ENCODE measurements around the gene ERC1. TPM values are rescaled to one million over a fixed set of nuclear protein-coding genes. Genes with fewer than 3 reads are reported as not detected.

ERC1 gene
- total and polyA plus RNA-seq, 2 donors (not counting 3 experiments of a cell fraction or from before 2014, with no cell fraction given): 11.7 to 66.1 TPM

- intact Hi-C loops (cut with micrococcal nuclease): no loop called here
- no peak overlapping the region for H3K4me3 ChIP-seq (replicated peaks in 1 of 3; ENCODE audit: insufficient read depth in 1 of 3, low read depth in 1 of 3, low read length in 3 of 3)
- H4K20me1 ChIP-seq (replicated peaks; ENCODE audit: control insufficient read depth, extremely low read depth, insufficient read depth, low read length): no peaks in the 10 kb centered on the region
- H3K9me3 ChIP-seq (replicated peaks; ENCODE audit: control insufficient read depth, insufficient read depth, low read length): no peaks in the 10 kb centered on the region
- DNase-seq (ENCODE audit: low read depth, low spot score): no peak
- no peak overlapping the region for H2AFZ ChIP-seq (ENCODE audit: low read depth, low read length)
- dilution Hi-C loops (cut with MboI; ENCODE audit: extremely low pct_ligation_motif_present, low sequenced_read_pairs): no loop called here
- H3K27me3 ChIP-seq (ENCODE audit: control insufficient read depth in 2 of 2, insufficient read depth in 2 of 2, low read length in 2 of 2): no peaks in the 10 kb centered on the region
- ChIA-PET CTCF (no interaction called here), POLR2A (no interaction called here)
- no peaks in the 10 kb centered on the region for H3K79me2 ChIP-seq (ENCODE audit: control insufficient read depth, insufficient read depth, low read length)
- peaks cover 21% of the 10 kb centered on the region for H3K4me1 ChIP-seq (ENCODE audit: control insufficient read depth, extremely low read depth, insufficient read depth, low read length)
- BruUV-seq (replicated peaks): no TSS peak
- TF ChIP-seq JUN (IDR thresholded peaks at IDR 0.05; ENCODE audit: borderline replicate concordance, insufficient read depth, insufficient read length, low read depth) (no peak), MYC (IDR thresholded peaks at IDR 0.05; ENCODE audit: low read depth, low read length) (no peak), POLR2AphosphoS5 (IDR thresholded peaks at IDR 0.05; ENCODE audit: insufficient read depth, low read depth, low read length) (no peak), FOS (IDR thresholded peaks at IDR 0.05; ENCODE audit: borderline replicate concordance, insufficient read depth, low read length) (no peak), MAX (IDR thresholded peaks at IDR 0.05; ENCODE audit: insufficient read depth, insufficient read length) (no peak), POLR2A (IDR thresholded peaks at IDR 0.05; ENCODE audit: low read depth, low read length) (no peak), CTCF (IDR thresholded peaks at IDR 0.05; ENCODE audit: extremely low read depth in 1 of 2, insufficient read depth in 1 of 2, low read depth in 1 of 2, low read length in 2 of 2) (no peak), EZH2 (IDR thresholded peaks at IDR 0.05; ENCODE audit: borderline replicate concordance, low read depth, low read length, severe bottlenecking) (no peak), GATA2 (IDR thresholded peaks at IDR 0.05; ENCODE audit: insufficient read depth, insufficient read length, low read depth, low read length) (no peak)
- H3K36me3 ChIP-seq (ENCODE audit: control insufficient read depth in 2 of 2, extremely low read depth in 1 of 2, insufficient read depth in 2 of 2, low read length in 2 of 2): no peaks in the 10 kb centered on the region
- peak overlapping the region; percentile 23 for H3K9ac ChIP-seq (replicated peaks; ENCODE audit: extremely low read depth, insufficient read depth, low read length)
- no peak for FAIRE-seq
- no peaks in the 10 kb centered on the region for H3K9me1 ChIP-seq (replicated peaks; ENCODE audit: control insufficient read depth, extremely low read depth, insufficient read depth, low read length)
- no peak overlapping the region for H3K4me2 ChIP-seq (ENCODE audit: insufficient read depth, low read length)
- H3K27ac ChIP-seq (ENCODE audit: insufficient read depth, low read depth, low read length): peak overlapping the region; percentile 74
Observed at GRCh38 chr12:1185460-1186182, 194.6 kb downstream of the ERC1 start.
